Muscle layer of colon (tissue), 2 donors: Measurements from ENCODE around the gene MRPL21.
A peak's percentile ranks its signal among the peaks of the same experiment; 100 is the strongest.

Source experiments
- H3K27ac ChIP-seq: one replicate; pipeline ENCODE4 v1.7.0; 2013; ENCODE audit warnings: low read depth, mild to moderate bottlenecking, low read length, moderate library complexity
- H3K27me3 ChIP-seq, 2 donors: one replicate each; pipeline ENCODE4 v1.7.0; 2013; ENCODE audit warnings: low read length in 2 of 2, mild to moderate bottlenecking in 2 of 2; ENCODE audit not compliant: insufficient read depth in 2 of 2, control insufficient read depth in 1 of 2
- H3K36me3 ChIP-seq: one replicate; pipeline ENCODE4 v1.7.0; 2013; ENCODE audit warnings: mild to moderate bottlenecking, low read length; ENCODE audit not compliant: insufficient read depth
- H3K4me1 ChIP-seq: one replicate; pipeline ENCODE4 v1.7.0; 2013; ENCODE audit warnings: mild to moderate bottlenecking, low read length; ENCODE audit not compliant: insufficient read depth
- H3K4me3 ChIP-seq, 2 donors: one replicate each; pipeline ENCODE4 v1.7.0; 2013; ENCODE audit warnings: low read length in 2 of 2, low read depth in 1 of 2, mild to moderate bottlenecking in 1 of 2, moderate library complexity in 1 of 2
- H3K9ac ChIP-seq: one replicate; pipeline ENCODE4 v1.7.0; 2013; ENCODE audit warnings: low read length
- H3K9me3 ChIP-seq: one replicate; pipeline ENCODE4 v1.7.0; 2013; ENCODE audit warnings: mild to moderate bottlenecking, low read length
- donor health status: abdominal sarcoma.
- donor health status: Adenocarcinoma of cecum.

Gene MRPL21

GRCh38 chr11:68925611-68926010, 22.0 kb upstream of the MRPL21 start:
- Histone ChIP-seq H3K27ac (no peak overlapping the region), H3K36me3 (peaks cover 41% of the 10 kb centered on the region), H3K9me3 (no peaks in the 10 kb centered on the region), H3K4me1 (peaks cover 45% of the 10 kb centered on the region), H3K27me3 (no peaks in the 10 kb centered on the region), H3K9ac (no peak overlapping the region), H3K4me3 (peak overlapping the region in 1 of 2 donors; percentile 8)

GRCh38 chr11:68924073-68924925, 20.7 kb upstream of the MRPL21 start:
- H3K9ac ChIP-seq = peak overlapping the region; percentile 37
- peaks cover 33% of the 10 kb centered on the region for H3K36me3 ChIP-seq
- peaks cover 44% of the 10 kb centered on the region for H3K4me1 ChIP-seq
- no peak overlapping the region for H3K4me3 ChIP-seq
- no peaks in the 10 kb centered on the region for H3K9me3 ChIP-seq
- H3K27ac ChIP-seq = peak overlapping the region; percentile 76
- H3K27me3 ChIP-seq = no peaks in the 10 kb centered on the region

- Histone ChIP-seq H3K4me1 (peaks cover 37% of the 10 kb centered on the region), H3K27me3 (no peaks in the 10 kb centered on the region), H3K4me3 (no peak overlapping the region), H3K36me3 (peaks cover 34% of the 10 kb centered on the region), H3K27ac (peak overlapping the region; percentile 76), H3K9me3 (no peaks in the 10 kb centered on the region), H3K9ac (peak overlapping the region; percentile 37)
These were observed 20.0 kb upstream of the MRPL21 start for GRCh38 chr11:68923614-68924013.

GRCh38 chr11:68916439-68916838, 12.8 kb upstream of the MRPL21 start:
- H3K9ac ChIP-seq = no peak overlapping the region
- H3K4me1 ChIP-seq = no peaks in the 10 kb centered on the region
- no peaks in the 10 kb centered on the region for H3K27me3 ChIP-seq
- H3K36me3 ChIP-seq = peaks cover 61% of the 10 kb centered on the region
- H3K27ac ChIP-seq = no peak overlapping the region
- no peak overlapping the region for H3K4me3 ChIP-seq
- H3K9me3 ChIP-seq = no peaks in the 10 kb centered on the region

GRCh38 chr11:68914761-68915160, 11.1 kb upstream of the MRPL21 start:
- Histone ChIP-seq H3K36me3 (peaks cover 76% of the 10 kb centered on the region), H3K4me3 (no peak overlapping the region), H3K27ac (no peak overlapping the region), H3K4me1 (no peaks in the 10 kb centered on the region), H3K9me3 (no peaks in the 10 kb centered on the region), H3K9ac (no peak overlapping the region), H3K27me3 (no peaks in the 10 kb centered on the region)

- no peak overlapping the region for H3K27ac ChIP-seq
- no peaks in the 10 kb centered on the region for H3K4me1 ChIP-seq
- no peaks in the 10 kb centered on the region for H3K27me3 ChIP-seq
- H3K36me3 ChIP-seq = peaks cover 77% of the 10 kb centered on the region
- H3K9ac ChIP-seq = no peak overlapping the region
- no peaks in the 10 kb centered on the region for H3K9me3 ChIP-seq
- no peak overlapping the region for H3K4me3 ChIP-seq
These were observed 9.6 kb upstream of the MRPL21 start for GRCh38 chr11:68913188-68913587.

GRCh38 chr11:68912254-68912653, 8.6 kb upstream of the MRPL21 start:
- H3K4me1 ChIP-seq = no peaks in the 10 kb centered on the region
- no peak overlapping the region for H3K9ac ChIP-seq
- no peaks in the 10 kb centered on the region for H3K9me3 ChIP-seq
- H3K36me3 ChIP-seq = peaks cover 75% of the 10 kb centered on the region
- H3K4me3 ChIP-seq = no peak overlapping the region
- H3K27ac ChIP-seq = no peak overlapping the region
- H3K27me3 ChIP-seq = no peaks in the 10 kb centered on the region

GRCh38 chr11:68911731-68912130, 8.1 kb upstream of the MRPL21 start:
- Histone ChIP-seq H3K9me3 (no peaks in the 10 kb centered on the region), H3K36me3 (peaks cover 78% of the 10 kb centered on the region), H3K4me3 (no peak overlapping the region), H3K27me3 (no peaks in the 10 kb centered on the region), H3K4me1 (no peaks in the 10 kb centered on the region), H3K9ac (no peak overlapping the region), H3K27ac (no peak overlapping the region)

- H3K9ac ChIP-seq = no peak overlapping the region
- no peak overlapping the region for H3K27ac ChIP-seq
- no peaks in the 10 kb centered on the region for H3K4me1 ChIP-seq
- H3K9me3 ChIP-seq = no peaks in the 10 kb centered on the region
- no peak overlapping the region for H3K4me3 ChIP-seq
- H3K27me3 ChIP-seq = no peaks in the 10 kb centered on the region
- peaks cover 70% of the 10 kb centered on the region for H3K36me3 ChIP-seq
These were observed 7.3 kb upstream of the MRPL21 start for GRCh38 chr11:68910965-68911364.

GRCh38 chr11:68908273-68908672, 4.6 kb upstream of the MRPL21 start:
- H3K4me1 ChIP-seq = peaks cover 11% of the 10 kb centered on the region
- no peak overlapping the region for H3K4me3 ChIP-seq
- H3K36me3 ChIP-seq = peaks cover 45% of the 10 kb centered on the region
- H3K9me3 ChIP-seq = no peaks in the 10 kb centered on the region
- no peak overlapping the region for H3K27ac ChIP-seq
- no peaks in the 10 kb centered on the region for H3K27me3 ChIP-seq
- H3K9ac ChIP-seq = no peak overlapping the region

GRCh38 chr11:68905421-68906360, 2.1 kb upstream of the MRPL21 start:
- H3K9me3 ChIP-seq = no peaks in the 10 kb centered on the region
- H3K4me1 ChIP-seq = peaks cover 19% of the 10 kb centered on the region
- no peak overlapping the region for H3K9ac ChIP-seq
- H3K27me3 ChIP-seq = no peaks in the 10 kb centered on the region
- H3K27ac ChIP-seq = no peak overlapping the region
- H3K4me3 ChIP-seq = peak overlapping the region in 1 of 2 donors; percentile 99
- H3K36me3 ChIP-seq = peaks cover 29% of the 10 kb centered on the region
